Natural killer cell (primary cell): ENCODE measurements around the gene SYCE3. TPM values are rescaled to one million over a fixed set of nuclear protein-coding genes. Genes with fewer than 3 reads are reported as not detected.
A peak's percentile ranks its signal among the peaks of the same experiment; 100 is the strongest.

Experiments used
- ATAC-seq, 3 donors: fragments of 150-1000 bp in 2 of 3; fragments of 200-7000 bp in 1 of 3; cut with Tn5 transposase; 1 replicate in 1 of 3; 2 replicates in 2 of 3; pipeline ENCODE4 v1.10.0; 2021; ENCODE audit warnings: mild to moderate bottlenecking in 2 of 3, moderate library complexity in 2 of 3
- DNase-seq, 2 donors: peaks; one replicate each; pipeline versions ENCODE4 v3.0.0 to v3.0.0-alpha.2; 2013 to 2021; ENCODE audit warnings: mixed read lengths in 1 of 2
- H3K27ac ChIP-seq: one replicate; pipeline ENCODE4 v1.5.1; 2013; ENCODE audit warnings: mild to moderate bottlenecking, low read length
- H3K27me3 ChIP-seq: one replicate; pipeline ENCODE4 v1.6.1; 2013; ENCODE audit warnings: low read length; ENCODE audit not compliant: control insufficient read depth, insufficient read depth
- H3K36me3 ChIP-seq: one replicate; pipeline ENCODE4 v1.6.1; 2013; ENCODE audit warnings: low read length; ENCODE audit not compliant: control insufficient read depth, insufficient read depth
- H3K4me1 ChIP-seq: one replicate; pipeline ENCODE4 v1.6.1; 2013; ENCODE audit warnings: low read length; ENCODE audit not compliant: control insufficient read depth, insufficient read depth
- H3K4me3 ChIP-seq: one replicate; pipeline ENCODE4 v1.5.1; 2013; ENCODE audit warnings: low read length
- H3K9me3 ChIP-seq: one replicate; pipeline ENCODE4 v1.6.1; 2013; ENCODE audit warnings: low read length; ENCODE audit not compliant: control insufficient read depth, insufficient read depth
- H3K27ac Mint-ChIP-seq, 2 donors: one replicate each; pipeline ENCODE4 v1.8.0; 2022; ENCODE audit warnings: mild to moderate bottlenecking in 2 of 2, mixed read lengths in 2 of 2, moderate library complexity in 1 of 2
- H3K27me3 Mint-ChIP-seq, 2 donors: one replicate each; pipeline ENCODE4 v1.8.0; 2022; ENCODE audit warnings: low read depth in 2 of 2, mixed read lengths in 2 of 2
- H3K36me3 Mint-ChIP-seq: one replicate; pipeline ENCODE4 v1.8.0; 2022; ENCODE audit warnings: mixed read lengths
- H3K4me1 Mint-ChIP-seq, 2 donors: one replicate each; pipeline ENCODE4 v1.8.0; 2022; ENCODE audit warnings: mixed read lengths in 2 of 2
- H3K4me3 Mint-ChIP-seq: one replicate; pipeline ENCODE4 v1.8.0; 2022; ENCODE audit warnings: mild to moderate bottlenecking, moderate library complexity, mixed read lengths
- H3K9me3 Mint-ChIP-seq, 2 donors: one replicate each; pipeline ENCODE4 v1.8.0; 2022; ENCODE audit warnings: mixed read lengths in 2 of 2
- CTCF ChIP-seq: fragments of 200-600 bp; IDR thresholded peaks from one replicate; pipeline ENCODE4 v1.8.0; 2022; ENCODE audit warnings: antibody characterized with exemption
- WGBS: methylation state at CpG from one replicate; pipeline ENCODE4 v1.1.7; 2013; ENCODE audit warnings: missing lambda C conversion rate; ENCODE audit not compliant: insufficient coverage; 5-methylcytosine and 5-hydroxymethylcytosine counted together
- intact Hi-C: fragments of 100-400 bp; cut with micrococcal nuclease; formaldehyde crosslinking; loops from one replicate; pipeline ENCODE4 v1.14.2; 2022
- total RNA-seq, 4 donors: library from RNA; stranded (reverse); fragments of 120-200 nt in 1 of 4; gene quantifications; one replicate each; pipeline versions ENCODE4 v1.2.3 to v1.2.4, GENCODE V29; 2013 to 2022

SYCE3 gene
- total RNA-seq, 3 donors from 2014 or later (not counting 1 experiment from before 2014, with no cell fraction given): not detected

DNA sequence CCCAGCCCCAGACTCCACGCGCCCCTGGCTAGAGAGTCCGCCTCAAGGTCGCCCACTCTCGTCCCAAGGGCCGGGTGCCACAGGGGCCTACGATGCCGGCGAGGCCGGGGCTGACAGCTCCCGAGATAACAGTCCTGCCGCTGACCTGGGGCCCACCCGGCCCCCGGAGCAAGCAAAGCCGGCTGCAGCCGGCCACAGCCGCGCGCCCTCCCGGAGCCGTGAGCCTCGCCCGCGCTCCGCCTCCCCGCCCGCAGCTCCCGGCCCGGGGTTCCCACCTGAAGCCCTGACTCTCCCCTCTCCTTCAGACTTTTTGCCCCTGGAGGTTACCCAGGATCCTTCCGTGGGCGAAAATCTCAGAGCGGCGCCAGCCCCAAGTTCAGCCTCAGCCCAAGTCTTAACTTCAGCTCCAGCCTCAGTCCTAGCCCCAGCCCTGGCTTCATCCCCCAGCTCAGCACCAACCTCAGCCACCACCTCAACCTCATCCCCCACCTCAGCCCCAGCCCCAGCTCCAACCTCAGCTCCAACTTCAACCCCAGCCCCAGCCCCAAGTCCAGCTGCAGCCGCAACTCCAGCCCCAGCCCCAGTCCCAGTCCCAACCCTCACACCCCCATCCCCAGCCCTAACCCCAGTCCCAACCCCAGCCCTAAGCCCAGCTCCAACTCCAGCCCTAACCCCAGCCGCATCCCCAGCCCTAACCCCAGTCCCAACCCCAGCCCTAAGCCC lies 15.3 kb downstream of the SYCE3 start:
- 71% methylated on average over 35 of the region's 35 CpGs for WGBS
- H3K27ac ChIP-seq: no peak overlapping the region
- no peaks in the 10 kb centered on the region for H3K9me3 ChIP-seq
- no peaks in the 10 kb centered on the region for H3K36me3 Mint-ChIP-seq
- peaks cover 56% of the 10 kb centered on the region for H3K4me1 ChIP-seq
- no peaks in the 10 kb centered on the region for H3K27me3 Mint-ChIP-seq
- ATAC-seq (no peak), DNase-seq (peak in 1 of 2 donors; percentile 23)
- intact Hi-C loops: no loop called here
- H3K36me3 ChIP-seq: no peaks in the 10 kb centered on the region
- peak overlapping the region in 1 of 2 donors; percentile 78 for H3K27ac Mint-ChIP-seq
- H3K9me3 Mint-ChIP-seq: no peaks in the 10 kb centered on the region
- no peak for TF ChIP-seq CTCF
- H3K4me3 Mint-ChIP-seq: peak overlapping the region; percentile 52
- no peaks in the 10 kb centered on the region for H3K27me3 ChIP-seq
- H3K4me1 Mint-ChIP-seq: peaks cover 9 to 46% of the 10 kb centered on the region in 2 donors
- no peak overlapping the region for H3K4me3 ChIP-seq

- Histone ChIP-seq H3K27ac (no peak overlapping the region), H3K36me3 (no peaks in the 10 kb centered on the region), H3K4me3 (no peak overlapping the region), H3K4me1 (peaks cover 59% of the 10 kb centered on the region), H3K27me3 (no peaks in the 10 kb centered on the region), H3K9me3 (no peaks in the 10 kb centered on the region)
- WGBS: 89% methylated on average over 78 of the region's 78 CpGs
- Mint-ChIP-seq H3K36me3 (no peaks in the 10 kb centered on the region), H3K4me1 (peaks cover 9 to 49% of the 10 kb centered on the region in 2 donors), H3K9me3 (no peaks in the 10 kb centered on the region), H3K27me3 (no peaks in the 10 kb centered on the region), H3K4me3 (peak overlapping the region; percentile 50), H3K27ac (peak overlapping the region; percentile 82 to 86)
- ATAC-seq (no peak), DNase-seq (no peak)
- no peak for TF ChIP-seq CTCF
- intact Hi-C loops: no loop called here
These were observed 16.1 kb downstream of the SYCE3 start for GRCh38 chr22:50546326-50547262.

DNA sequence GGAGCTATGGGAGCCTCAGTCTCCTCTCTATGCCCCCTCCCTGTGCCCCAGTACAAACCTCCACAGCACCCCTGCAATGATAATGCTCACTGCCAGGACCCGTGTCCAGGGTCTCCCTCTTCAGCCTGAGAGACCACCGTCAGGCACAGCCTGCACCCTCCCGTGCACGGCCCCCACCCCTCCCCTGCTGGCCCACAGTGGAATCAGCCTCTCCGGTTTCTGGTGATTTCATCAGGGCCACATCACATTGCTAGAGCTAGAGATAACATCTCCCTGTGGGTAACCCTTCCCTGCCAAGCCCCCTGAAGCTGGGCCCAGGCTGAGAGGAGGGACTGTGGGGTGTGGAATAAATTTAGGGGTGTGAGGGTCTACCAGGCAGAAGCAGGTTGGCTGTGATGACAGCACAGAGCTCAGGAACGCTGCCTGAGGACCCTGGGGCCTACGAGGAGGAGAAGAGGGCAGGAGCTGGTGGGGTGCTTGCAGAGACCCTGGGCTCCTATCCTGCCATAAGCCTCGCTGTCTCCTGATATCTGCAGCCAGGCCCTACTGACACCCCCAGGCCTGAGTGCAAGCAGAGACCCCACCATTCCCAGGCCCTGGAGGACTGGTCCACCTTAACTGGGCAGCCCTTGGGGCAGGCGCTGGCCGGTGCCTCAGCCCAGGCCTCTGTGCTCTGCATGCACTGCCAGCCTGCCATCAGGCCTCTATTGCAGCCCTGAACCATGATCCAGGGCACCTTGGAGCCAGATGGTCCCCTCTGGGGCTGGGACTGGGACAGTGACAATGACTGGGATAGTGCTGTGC lies 17.0 kb downstream of the SYCE3 start, which contains the start of gene KLHDC7B:
Gene KLHDC7B, plus strand, starts transcription at position 378 of the 804 bp plus-strand sequence. Its CDS starts 345 bp downstream, at position 723.
- Mint-ChIP-seq H3K9me3 (no peaks in the 10 kb centered on the region), H3K27ac (peak within 1 kb of the TSS; percentile 82 to 86), H3K27me3 (no peaks in the 10 kb centered on the region), H3K36me3 (no peaks in the 10 kb centered on the region), H3K4me3 (peak within 1 kb of the TSS; percentile 74), H3K4me1 (peaks cover 13 to 53% of the 10 kb centered on the region in 2 donors)
- DNase-seq: peak in 1 of 2 donors; percentile 49
- Histone ChIP-seq H3K36me3 (no peaks in the 10 kb centered on the region), H3K4me1 (peaks cover 60% of the 10 kb centered on the region), H3K27ac (peak within 1 kb of the TSS; percentile 89), H3K4me3 (peak within 1 kb of the TSS; percentile 30), H3K27me3 (no peaks in the 10 kb centered on the region), H3K9me3 (no peaks in the 10 kb centered on the region)
- intact Hi-C loops: loop anchor here (2.0 kb wide), 1 partner anchor 15 kb away; the partner anchor contains the start of gene TYMP
- WGBS: 59% methylated on average over 10 of the region's 10 CpGs
- ATAC-seq: no peak
- no peak for TF ChIP-seq CTCF
